HL-60 (cell line): ENCODE results near the gene SDR42E2.

Source experiments
- CTCF ChIP-seq: IDR thresholded peaks from one replicate; pipeline ENCODE4 v1.5.1; 2011; ENCODE audit warnings: low read length, control low read depth, inconsistent platforms; ENCODE audit not compliant: insufficient read depth
- GABPA ChIP-seq: IDR thresholded peaks from 2 replicates; pipeline ENCODE4 v1.6.1; 2012; ENCODE audit warnings: low read depth
- POLR2AphosphoS5 ChIP-seq: IDR thresholded peaks from 2 replicates; pipeline ENCODE4 v1.6.1; 2012; ENCODE audit warnings: low read depth
- SPI1 ChIP-seq: IDR thresholded peaks from 2 replicates; pipeline ENCODE4 v1.6.1; 2012; ENCODE audit warnings: low read depth, mild to moderate bottlenecking, borderline replicate concordance
- TF ChIP-seq, protein P1 (sequence below): IDR thresholded peaks from 2 replicates; pipeline ENCODE4 v1.6.1; 2012; ENCODE audit warnings: low read depth; ENCODE audit not compliant: insufficient replicate concordance

DNA sequence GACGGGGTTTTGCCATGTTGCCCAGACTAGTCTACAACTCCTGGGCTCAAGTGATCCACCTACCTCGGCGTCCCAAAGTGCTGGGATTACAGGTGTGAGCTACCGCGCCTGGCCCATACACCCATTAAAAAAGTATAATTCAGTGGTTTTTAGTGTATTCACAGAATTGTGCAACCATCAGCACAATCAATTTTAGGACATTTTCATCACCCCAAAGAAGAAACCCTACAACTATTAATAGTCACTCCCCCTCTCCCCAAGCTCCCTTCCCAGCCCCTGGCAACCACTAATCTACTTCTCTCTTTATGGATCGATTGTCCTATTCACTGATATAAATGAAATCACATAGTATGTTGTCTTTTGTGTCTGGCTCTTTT, 39.9 kb downstream of the SDR42E2 start:
- TF ChIP-seq CTCF (no peak), GABPA (no peak), SPI1 (no peak), POLR2AphosphoS5 (no peak)
- TF ChIP-seq, protein P1, sequence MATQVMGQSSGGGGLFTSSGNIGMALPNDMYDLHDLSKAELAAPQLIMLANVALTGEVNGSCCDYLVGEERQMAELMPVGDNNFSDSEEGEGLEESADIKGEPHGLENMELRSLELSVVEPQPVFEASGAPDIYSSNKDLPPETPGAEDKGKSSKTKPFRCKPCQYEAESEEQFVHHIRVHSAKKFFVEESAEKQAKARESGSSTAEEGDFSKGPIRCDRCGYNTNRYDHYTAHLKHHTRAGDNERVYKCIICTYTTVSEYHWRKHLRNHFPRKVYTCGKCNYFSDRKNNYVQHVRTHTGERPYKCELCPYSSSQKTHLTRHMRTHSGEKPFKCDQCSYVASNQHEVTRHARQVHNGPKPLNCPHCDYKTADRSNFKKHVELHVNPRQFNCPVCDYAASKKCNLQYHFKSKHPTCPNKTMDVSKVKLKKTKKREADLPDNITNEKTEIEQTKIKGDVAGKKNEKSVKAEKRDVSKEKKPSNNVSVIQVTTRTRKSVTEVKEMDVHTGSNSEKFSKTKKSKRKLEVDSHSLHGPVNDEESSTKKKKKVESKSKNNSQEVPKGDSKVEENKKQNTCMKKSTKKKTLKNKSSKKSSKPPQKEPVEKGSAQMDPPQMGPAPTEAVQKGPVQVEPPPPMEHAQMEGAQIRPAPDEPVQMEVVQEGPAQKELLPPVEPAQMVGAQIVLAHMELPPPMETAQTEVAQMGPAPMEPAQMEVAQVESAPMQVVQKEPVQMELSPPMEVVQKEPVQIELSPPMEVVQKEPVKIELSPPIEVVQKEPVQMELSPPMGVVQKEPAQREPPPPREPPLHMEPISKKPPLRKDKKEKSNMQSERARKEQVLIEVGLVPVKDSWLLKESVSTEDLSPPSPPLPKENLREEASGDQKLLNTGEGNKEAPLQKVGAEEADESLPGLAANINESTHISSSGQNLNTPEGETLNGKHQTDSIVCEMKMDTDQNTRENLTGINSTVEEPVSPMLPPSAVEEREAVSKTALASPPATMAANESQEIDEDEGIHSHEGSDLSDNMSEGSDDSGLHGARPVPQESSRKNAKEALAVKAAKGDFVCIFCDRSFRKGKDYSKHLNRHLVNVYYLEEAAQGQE, result no peak
